GM18951 (cell line): Measurements from ENCODE around the gene CLNK.

ENCODE experiments used
- POLR2A ChIP-seq: IDR thresholded peaks from 4 replicates; pipeline ENCODE4 v1.6.1; 2011; ENCODE audit warnings: mild to moderate bottlenecking; ENCODE audit not compliant: insufficient read length, insufficient read depth; ENCODE audit errors: extremely low read depth
- in situ Hi-C: fragments of 300-500 bp; cut with MboI; formaldehyde crosslinking; loops from one replicate; pipeline ENCODE4 v1.12.0; 2022; ENCODE audit warnings: low sequenced_read_pairs, mixed read lengths, inconsistent platforms; ENCODE audit not compliant: unreplicated experiment

Gene CLNK

DNA sequence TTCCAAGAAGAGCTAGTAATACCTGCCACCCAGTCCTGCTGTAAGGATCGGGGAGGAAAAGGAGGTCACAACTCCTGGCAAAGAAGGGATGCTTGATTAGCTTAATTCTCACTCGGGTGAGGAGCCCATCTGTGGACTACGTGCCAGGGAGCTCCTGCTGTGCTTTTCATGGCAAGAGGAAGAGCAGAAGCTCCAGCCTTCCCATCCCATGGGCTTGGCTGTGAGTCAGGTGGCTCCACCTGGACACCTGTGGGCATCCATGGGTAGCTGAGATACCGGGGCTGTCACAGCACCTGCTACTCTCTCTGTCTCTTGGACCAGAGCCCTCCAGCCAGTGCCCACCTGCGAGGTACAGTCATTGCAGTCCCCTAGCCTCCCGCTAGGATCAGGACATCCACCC, 18.0 kb downstream of the CLNK start:
- no peak for TF ChIP-seq POLR2A
- in situ Hi-C loops, result no loop called here

DNA sequence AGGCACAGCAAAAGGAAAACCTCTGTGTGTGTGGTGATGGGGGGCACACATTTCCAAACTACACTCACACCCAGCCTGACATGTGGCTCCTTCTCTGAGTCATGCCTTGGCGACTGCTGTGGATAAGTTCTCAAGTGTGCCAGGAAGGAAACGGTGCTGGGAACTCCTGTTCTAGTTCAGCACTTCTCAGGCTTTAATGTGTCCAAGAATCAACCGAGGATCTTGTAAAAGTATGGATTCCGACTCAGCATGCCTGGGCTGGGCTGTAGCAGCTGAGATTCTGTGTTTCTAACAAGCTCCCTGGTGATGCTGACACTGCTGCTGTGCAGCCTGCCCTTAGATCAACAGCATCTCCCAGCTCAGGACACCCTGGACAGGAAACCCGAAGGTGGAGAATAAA, 20.2 kb downstream of the CLNK start:
- in situ Hi-C loops, result no loop called here
- TF ChIP-seq POLR2A, result no peak

- in situ Hi-C loops, result no loop called here
- TF ChIP-seq POLR2A, result no peak
Observed at GRCh38 chr4:10662937-10663336, 21.6 kb downstream of the CLNK start.

- TF ChIP-seq POLR2A, result no peak
- in situ Hi-C loops, result no loop called here
Observed at GRCh38 chr4:10661047-10661446, 23.5 kb downstream of the CLNK start.

- in situ Hi-C loops, result no loop called here
- TF ChIP-seq POLR2A, result no peak
Observed at GRCh38 chr4:10659251-10659650, 25.3 kb downstream of the CLNK start.

- no peak for TF ChIP-seq POLR2A
Observed at GRCh38 chr4:10656988-10657387, 27.6 kb downstream of the CLNK start.

DNA sequence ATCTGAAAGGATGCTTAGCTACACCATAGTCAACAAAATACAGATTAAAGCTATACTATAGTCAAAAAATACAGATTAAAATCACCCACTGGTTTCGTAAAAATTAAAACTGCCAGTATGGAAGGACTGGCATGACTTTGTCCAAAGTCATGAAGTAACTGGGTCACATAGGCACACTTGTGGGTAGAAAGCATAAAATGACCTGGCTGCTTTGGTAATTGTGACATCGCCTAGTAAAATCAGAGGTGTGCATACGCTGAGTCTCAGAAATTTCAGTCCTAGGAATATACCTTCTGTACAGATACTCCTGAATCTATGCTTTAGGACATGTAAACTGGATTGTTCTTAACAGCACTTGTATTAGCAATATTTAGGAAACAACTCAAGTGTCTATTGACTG, 28.1 kb downstream of the CLNK start:
- in situ Hi-C loops, result no loop called here
- no peak for TF ChIP-seq POLR2A

More at GRCh38 chr4:10656988-10657387, 27.6 kb downstream of the CLNK start:
- in situ Hi-C loops, result no loop called here

DNA sequence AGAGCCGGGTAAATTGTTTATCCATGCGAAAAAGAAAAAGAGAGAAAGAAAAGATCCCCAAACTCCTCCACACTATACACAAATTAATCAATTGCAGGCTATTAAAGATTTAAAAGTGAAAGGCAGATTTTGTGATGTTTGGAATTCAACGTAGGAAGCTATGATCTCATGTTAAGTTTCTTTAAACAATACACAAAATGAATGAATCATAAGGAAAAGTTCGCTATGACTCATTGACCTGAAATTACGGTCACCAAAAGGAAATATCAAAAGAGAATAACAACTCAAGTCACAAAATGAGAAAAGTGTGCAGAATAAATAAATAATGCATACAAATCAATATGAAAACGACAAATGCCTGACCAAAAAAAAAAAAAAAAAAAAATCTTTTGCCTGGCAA, 28.6 kb downstream of the CLNK start:
- in situ Hi-C loops, result no loop called here
- TF ChIP-seq POLR2A, result no peak

DNA sequence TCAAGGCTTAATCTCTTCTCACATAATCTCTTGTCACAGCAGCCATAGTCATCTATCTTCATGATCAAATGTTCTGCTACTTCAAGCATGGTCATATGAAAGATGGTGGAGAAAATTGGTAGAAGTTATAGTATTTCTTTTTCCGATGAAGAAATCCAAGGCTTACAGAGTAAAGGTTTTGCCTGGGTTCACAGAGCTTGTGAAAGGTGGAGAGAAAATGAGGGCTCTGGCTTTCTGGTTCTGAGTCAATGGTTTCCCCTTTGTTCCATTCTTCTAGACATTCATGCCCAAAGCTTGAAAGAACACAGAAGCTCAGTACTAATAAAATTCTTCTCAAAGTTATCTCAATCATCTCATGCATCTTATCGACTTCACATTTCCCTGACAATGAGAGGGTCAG, 36.1 kb downstream of the CLNK start:
- in situ Hi-C loops, result no loop called here
- no peak for TF ChIP-seq POLR2A

GRCh38 chr4:10647846-10648245, 36.7 kb downstream of the CLNK start:
- in situ Hi-C loops, result no loop called here
- TF ChIP-seq POLR2A, result no peak

DNA sequence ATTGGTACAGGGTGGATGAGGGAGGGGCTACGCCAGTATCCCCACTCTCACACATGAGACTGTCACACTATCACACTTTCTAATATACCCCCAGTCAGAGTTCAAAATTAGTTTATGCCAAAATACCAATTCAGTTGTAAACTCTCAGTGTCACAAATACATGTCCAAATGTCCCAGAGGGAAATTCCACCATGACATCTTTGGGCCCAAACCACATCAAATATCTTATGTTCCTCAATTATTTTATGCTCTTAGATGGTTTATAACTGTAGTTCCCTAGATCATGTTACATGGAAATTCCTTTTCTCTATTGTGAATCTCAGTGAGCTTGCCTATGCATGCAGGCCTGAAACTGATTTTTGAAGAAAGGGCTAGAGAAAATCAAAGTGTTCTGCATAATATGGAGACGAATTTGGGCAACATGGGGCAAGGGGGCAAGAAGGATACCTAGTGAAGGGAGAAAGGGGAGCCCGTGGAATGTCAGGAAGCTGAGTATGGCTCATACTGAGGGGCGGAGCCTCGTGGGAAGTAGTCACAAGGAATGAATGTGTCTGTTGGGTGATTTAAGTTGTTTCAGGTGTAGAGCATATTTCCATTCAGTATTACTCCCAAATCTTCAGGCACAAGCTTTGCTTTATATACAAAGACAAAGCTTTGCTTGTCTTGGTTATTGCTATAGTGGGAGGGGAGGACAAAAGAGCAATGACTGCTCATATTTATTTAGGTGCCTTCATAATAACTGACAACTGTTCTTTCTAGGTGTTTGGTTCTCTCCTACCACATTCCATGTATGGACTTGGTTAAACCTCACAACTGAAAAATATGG, 40.8 kb downstream of the CLNK start:
- no peak for TF ChIP-seq POLR2A
- in situ Hi-C loops, result no loop called here

DNA sequence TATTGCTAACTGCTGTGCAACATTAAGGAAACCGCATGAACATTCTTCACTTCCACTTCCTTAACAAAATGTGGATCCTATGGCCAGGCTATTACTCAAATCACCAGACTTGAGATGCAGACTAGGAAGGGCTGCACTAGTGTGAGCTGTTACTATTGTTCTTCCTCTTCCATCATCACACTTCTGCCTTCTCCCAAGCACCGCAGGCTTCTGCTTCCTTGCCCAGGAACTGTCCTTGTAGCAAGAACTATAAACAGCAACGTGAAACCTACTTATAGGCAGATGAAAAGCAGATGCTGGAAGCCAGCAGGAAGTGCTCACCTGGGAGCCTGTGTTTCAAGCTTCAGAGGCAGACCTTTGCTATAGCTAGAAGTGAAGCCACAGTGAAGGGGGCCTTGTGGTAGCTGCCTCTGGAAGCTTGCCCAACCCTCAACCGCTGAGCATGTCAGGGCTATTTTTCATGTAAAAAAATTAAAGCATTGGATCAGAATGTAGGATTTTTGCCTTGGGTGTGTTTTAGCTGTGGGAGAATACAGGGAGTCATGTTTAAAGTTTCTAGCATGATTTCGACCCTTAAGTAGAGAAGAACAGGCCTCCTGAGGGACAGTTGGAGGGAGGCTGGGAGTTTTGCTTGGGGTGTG, 43.9 kb downstream of the CLNK start:
- in situ Hi-C loops, result no loop called here
- TF ChIP-seq POLR2A, result no peak

GRCh38 chr4:10639664-10640063, 44.9 kb downstream of the CLNK start:
- no peak for TF ChIP-seq POLR2A
- in situ Hi-C loops, result no loop called here

GRCh38 chr4:10639100-10639499, 45.5 kb downstream of the CLNK start:
- in situ Hi-C loops, result no loop called here
- no peak for TF ChIP-seq POLR2A

DNA sequence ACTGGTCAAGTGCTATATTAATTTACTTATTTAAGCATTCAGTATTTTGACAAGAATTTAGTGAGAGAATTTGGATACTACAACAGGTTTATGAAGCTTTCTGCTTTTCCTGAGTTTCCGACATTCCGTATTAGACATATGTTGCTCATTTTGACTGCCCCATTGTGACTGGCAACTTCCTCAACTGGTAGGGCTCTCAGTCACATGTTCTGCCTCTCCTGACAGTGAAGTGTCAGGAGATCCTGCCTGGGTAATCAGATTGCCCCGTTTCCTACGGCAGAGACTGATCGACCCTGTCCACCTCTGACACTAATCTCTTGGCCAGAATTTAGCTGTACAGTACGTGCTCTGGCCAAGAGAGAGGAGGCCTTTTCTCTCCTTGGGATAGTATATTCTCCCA, 49.5 kb downstream of the CLNK start:
- in situ Hi-C loops, result no loop called here
- TF ChIP-seq POLR2A, result no peak

DNA sequence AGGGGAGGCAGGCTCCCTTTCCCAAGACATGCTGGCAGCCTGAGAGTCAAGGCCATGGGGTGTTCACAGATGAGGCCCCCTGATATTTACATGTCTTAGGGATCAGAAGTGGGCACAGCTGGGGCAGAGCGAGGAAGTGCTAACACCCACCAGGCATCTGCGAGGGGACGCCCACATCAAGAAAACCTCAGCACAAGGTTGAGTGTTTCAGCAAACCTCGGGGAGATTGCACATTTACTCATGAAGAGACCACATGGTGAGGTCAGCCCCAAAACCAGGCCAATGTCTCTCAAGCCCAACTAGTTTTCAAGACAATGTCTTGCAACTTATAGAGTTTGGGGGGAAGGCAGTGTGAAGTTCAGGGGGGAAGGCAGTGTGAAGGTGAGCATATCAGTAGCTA, 55.2 kb downstream of the CLNK start:
- in situ Hi-C loops, result no loop called here
- TF ChIP-seq POLR2A, result no peak
